ENCODE measurements around the gene CDC42BPA. TPM values are rescaled to one million over a fixed set of nuclear protein-coding genes. Genes with fewer than 3 reads are reported as not detected.

The CDC42BPA gene
- total and polyA plus RNA-seq, 2 of the 8 experiments (the other 6 are each of a cell fraction or from before 2014, with no cell fraction given), result 7.1 to 28.5 TPM

DNA sequence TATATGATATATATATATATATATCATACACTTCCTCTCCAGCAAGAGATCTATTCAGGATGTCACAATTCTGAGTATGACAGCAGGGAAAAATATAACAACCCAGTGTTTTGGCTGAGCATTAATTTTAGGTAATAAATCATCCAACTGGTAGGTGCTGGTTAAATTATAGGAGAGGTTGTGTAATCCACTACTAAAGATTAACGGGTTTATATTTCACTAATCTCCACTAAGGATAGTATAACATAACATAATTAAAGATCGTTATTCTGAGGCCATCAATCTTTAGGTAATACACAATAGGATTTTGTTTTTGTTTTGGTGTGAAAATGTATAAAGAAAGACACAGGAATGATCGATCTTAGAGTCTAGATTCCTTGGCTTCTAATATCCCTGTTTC, 276.0 kb downstream of the CDC42BPA start:
- no peak overlapping the region for H2BK15ac ChIP-seq (ENCODE audit: low read length)
- H3K23ac ChIP-seq (ENCODE audit: insufficient read length), result no peak overlapping the region
- H4K20me1 ChIP-seq (replicated peaks in 1 of 2; ENCODE audit: control insufficient read depth in 1 of 2, insufficient read depth in 2 of 2, low read length in 2 of 2), result no peaks in the 10 kb centered on the region
- H4K91ac ChIP-seq (replicated peaks; ENCODE audit: insufficient read length, low read length), result no peak overlapping the region
- no peak overlapping the region for H3K56ac ChIP-seq (replicated peaks; ENCODE audit: insufficient read length, low read depth, low read length)
- 85% methylated on average over 3 of the region's 3 CpGs; no CpG with 5 or more reads in 1 of the 2 experiments for WGBS, 2 experiments (ENCODE audit: extremely low coverage in 1 of 2, insufficient coverage in 1 of 2, insufficient read length in 1 of 2, insufficient replicate concordance in 2 of 2, low coverage in 1 of 2, low lambda C conversion rate in 2 of 2, missing lambda C conversion rate in 1 of 2)
- no peak overlapping the region for H4K5ac ChIP-seq (ENCODE audit: insufficient read length, low read depth, low read length)
- no peaks in the 10 kb centered on the region for H3K9me3 ChIP-seq (ENCODE audit: insufficient read depth in 2 of 2, low read depth in 1 of 2, low read length in 1 of 2)
- H3K4me1 ChIP-seq (replicated peaks in 1 of 4; ENCODE audit: control insufficient read depth in 3 of 4, insufficient read depth in 4 of 4, low read length in 3 of 4), result no peaks in the 10 kb centered on the region
- no peak overlapping the region for H2BK20ac ChIP-seq (ENCODE audit: low read length)
- no peak overlapping the region for H3K18ac ChIP-seq (ENCODE audit: extremely low read depth, low read length)
- H2BK12ac ChIP-seq (ENCODE audit: low read depth, low read length), result no peak overlapping the region
- FAIRE-seq (no peak), DNase-seq (ENCODE audit: low read depth in 1 of 2, low spot score in 2 of 2) (no peak)
- H3K4me3 ChIP-seq (ENCODE audit: extremely low read depth in 1 of 4, insufficient read depth in 2 of 4, low read depth in 3 of 4, low read length in 4 of 4), result no peak overlapping the region
- no peak overlapping the region for H3K4ac ChIP-seq (replicated peaks; ENCODE audit: insufficient read length, low read depth, low read length)
- H3K23me2 ChIP-seq (ENCODE audit: low read depth, low read length), result no peaks in the 10 kb centered on the region
- no peaks in the 10 kb centered on the region for H3K27me3 ChIP-seq (replicated peaks in 1 of 4; ENCODE audit: control insufficient read depth in 3 of 4, extremely low read depth in 1 of 4, insufficient read depth in 3 of 4, low read length in 3 of 4)
- no peak overlapping the region for H2AK5ac ChIP-seq (ENCODE audit: low read depth, low read length)
- no peak overlapping the region for H2AFZ ChIP-seq (ENCODE audit: low read length)
- no peak overlapping the region for H2BK5ac ChIP-seq (ENCODE audit: low read depth, low read length)
- no peak overlapping the region for H3K27ac ChIP-seq (ENCODE audit: low read depth, low read length)
- no peak overlapping the region for H4K8ac ChIP-seq (ENCODE audit: extremely low read depth, insufficient read depth, low read length)
- peaks cover 0 to 5% (median 4%) of the 10 kb centered on the region in 4 experiments; a peak in 3 of 8 replicates for H3K36me3 ChIP-seq (ENCODE audit: control insufficient read depth in 2 of 4, insufficient read depth in 4 of 4, low read length in 3 of 4)
- H3K4me2 ChIP-seq (ENCODE audit: insufficient read depth in 1 of 2, low read depth in 2 of 2, low read length in 2 of 2), result no peak overlapping the region
- ChIA-PET CTCF (ENCODE audit: partially characterized antibody) (no interaction called here), POLR2A (ENCODE audit: partially characterized antibody) (no interaction called here)
- H3K14ac ChIP-seq (ENCODE audit: insufficient read length), result no peak overlapping the region
- TF ChIP-seq NRF1 (IDR thresholded peaks at IDR 0.05; ENCODE audit: low read depth, low read length) (no peak), HDAC2 (IDR thresholded peaks at IDR 0.05; ENCODE audit: borderline replicate concordance in 1 of 2, low read depth in 2 of 2, low read length in 2 of 2) (no peak), EP300 (IDR thresholded peaks at IDR 0.05; ENCODE audit: borderline replicate concordance in 1 of 2, low read depth in 2 of 2, low read length in 2 of 2) (no peak), MAX (IDR thresholded peaks at IDR 0.05) (no peak), CTCF (IDR thresholded peaks at IDR 0.05; ENCODE audit: control extremely low read depth in 1 of 3, insufficient read depth in 1 of 3, low read depth in 1 of 3, low read length in 3 of 3) (no peak), BRCA1 (IDR thresholded peaks at IDR 0.05; ENCODE audit: low read depth, low read length) (no peak), NANOG (IDR thresholded peaks at IDR 0.05; ENCODE audit: insufficient read depth, low read depth, low read length, poor library complexity, severe bottlenecking) (no peak), USF2 (IDR thresholded peaks at IDR 0.05; ENCODE audit: low read length) (no peak), POU5F1 (IDR thresholded peaks at IDR 0.05; ENCODE audit: low read depth, low read length) (no peak), SUZ12 (IDR thresholded peaks at IDR 0.05; ENCODE audit: low read length) (no peak)
- no peaks in the 10 kb centered on the region for H3K79me2 ChIP-seq (ENCODE audit: control insufficient read depth in 1 of 2, insufficient read depth in 2 of 2, low read length in 2 of 2)
- H2BK120ac ChIP-seq (replicated peaks; ENCODE audit: low read depth, low read length), result no peak overlapping the region
- H3K9ac ChIP-seq (replicated peaks in 1 of 4; ENCODE audit: extremely low read depth in 1 of 4, low read depth in 3 of 4, low read length in 3 of 4), result no peak overlapping the region
- no peaks in the 10 kb centered on the region for H3K79me1 ChIP-seq (ENCODE audit: low read depth, low read length)

Data from H1 (cell line).